Measurements from ENCODE around the gene TGOLN2.

The TGOLN2 gene

GRCh38 chr2:85327822-85328617, at the start of gene TGOLN2:
Gene TGOLN2 (minus strand): TSS chr2:85327989. CDS start chr2:85327962, 27 bp downstream.
- peak; percentile 95 for TF ChIP-seq TAF1 (IDR thresholded peaks at IDR 0.05; ENCODE audit: low read depth)
- no peak for TF ChIP-seq CEBPB (IDR thresholded peaks at IDR 0.05)
- TF ChIP-seq EGR1 (IDR thresholded peaks at IDR 0.05) = no peak
- peak; percentile 58 for TF ChIP-seq TCF12 (IDR thresholded peaks at IDR 0.05; ENCODE audit: low read depth)
- TF ChIP-seq FOXM1 (IDR thresholded peaks at IDR 0.05; ENCODE audit: borderline replicate concordance, low read depth) = no peak
- peak; percentile 70; the same call in 1 of the 2 replicates for TF ChIP-seq YY1 (IDR thresholded peaks at IDR 0.05; ENCODE audit: low read depth)
- TF ChIP-seq CREB1 (IDR thresholded peaks at IDR 0.05; ENCODE audit: low read depth) = no peak
- no peak for TF ChIP-seq RAD21 (IDR thresholded peaks at IDR 0.05; ENCODE audit: low read depth)
- TF ChIP-seq TEAD4 (IDR thresholded peaks at IDR 0.05) = peak; percentile 17; the same call in 1 of the 2 replicates
- TF ChIP-seq USF1 (IDR thresholded peaks at IDR 0.05) = no peak
- peak; percentile 71; the same call in 1 of the 2 replicates for TF ChIP-seq MAX (IDR thresholded peaks at IDR 0.05)

GRCh38 chr2:85377083-85377482, 49.3 kb upstream of the TGOLN2 start:
- TF ChIP-seq REST (IDR thresholded peaks at IDR 0.05; ENCODE audit: low read depth) = no peak
- TF ChIP-seq EP300 (IDR thresholded peaks at IDR 0.05; ENCODE audit: borderline replicate concordance) = no peak
- TF ChIP-seq TAF1 (IDR thresholded peaks at IDR 0.05; ENCODE audit: low read depth) = no peak
- TF ChIP-seq MAX (IDR thresholded peaks at IDR 0.05) = no peak
- no peak for TF ChIP-seq TEAD4 (IDR thresholded peaks at IDR 0.05)
- no peak for TF ChIP-seq USF1 (IDR thresholded peaks at IDR 0.05)
- no peak for TF ChIP-seq NFIC (IDR thresholded peaks at IDR 0.05)
- no peak for TF ChIP-seq CREB1 (IDR thresholded peaks at IDR 0.05; ENCODE audit: low read depth)
- no peak for TF ChIP-seq CEBPB (IDR thresholded peaks at IDR 0.05)
- TF ChIP-seq EGR1 (IDR thresholded peaks at IDR 0.05) = no peak

GRCh38 chr2:85376291-85377065, 48.7 kb upstream of the TGOLN2 start:
- no peak for TF ChIP-seq MAX (IDR thresholded peaks at IDR 0.05)
- TF ChIP-seq TCF12 (IDR thresholded peaks at IDR 0.05; ENCODE audit: low read depth) = no peak
- no peak for TF ChIP-seq USF1 (IDR thresholded peaks at IDR 0.05)
- TF ChIP-seq CREB1 (IDR thresholded peaks at IDR 0.05; ENCODE audit: low read depth) = no peak
- no peak for TF ChIP-seq CEBPB (IDR thresholded peaks at IDR 0.05)
- TF ChIP-seq TAF1 (IDR thresholded peaks at IDR 0.05; ENCODE audit: low read depth) = no peak
- TF ChIP-seq ZBTB7A (IDR thresholded peaks at IDR 0.05; ENCODE audit: low read depth) = no peak
- TF ChIP-seq YY1 (IDR thresholded peaks at IDR 0.05; ENCODE audit: low read depth) = no peak
- no peak for TF ChIP-seq RAD21 (IDR thresholded peaks at IDR 0.05; ENCODE audit: low read depth)
- no peak for TF ChIP-seq NFIC (IDR thresholded peaks at IDR 0.05)
- TF ChIP-seq EGR1 (IDR thresholded peaks at IDR 0.05) = no peak
- no peak for TF ChIP-seq EP300 (IDR thresholded peaks at IDR 0.05; ENCODE audit: borderline replicate concordance)
- TF ChIP-seq REST (IDR thresholded peaks at IDR 0.05; ENCODE audit: low read depth) = no peak
- no peak for TF ChIP-seq TEAD4 (IDR thresholded peaks at IDR 0.05)
- TF ChIP-seq FOXM1 (IDR thresholded peaks at IDR 0.05; ENCODE audit: borderline replicate concordance, low read depth) = no peak

- TF ChIP-seq YY1 (IDR thresholded peaks at IDR 0.05; ENCODE audit: low read depth) (no peak), MAX (IDR thresholded peaks at IDR 0.05) (no peak), RAD21 (IDR thresholded peaks at IDR 0.05; ENCODE audit: low read depth) (no peak), NFIC (IDR thresholded peaks at IDR 0.05) (no peak), CREB1 (IDR thresholded peaks at IDR 0.05; ENCODE audit: low read depth) (no peak), TEAD4 (IDR thresholded peaks at IDR 0.05) (no peak), CEBPB (IDR thresholded peaks at IDR 0.05) (no peak), TCF12 (IDR thresholded peaks at IDR 0.05; ENCODE audit: low read depth) (no peak), TAF1 (IDR thresholded peaks at IDR 0.05; ENCODE audit: low read depth) (no peak), ZBTB7A (IDR thresholded peaks at IDR 0.05; ENCODE audit: low read depth) (no peak), USF1 (IDR thresholded peaks at IDR 0.05) (no peak), EGR1 (IDR thresholded peaks at IDR 0.05) (no peak), REST (IDR thresholded peaks at IDR 0.05; ENCODE audit: low read depth) (no peak), FOXM1 (IDR thresholded peaks at IDR 0.05; ENCODE audit: borderline replicate concordance, low read depth) (no peak), EP300 (IDR thresholded peaks at IDR 0.05; ENCODE audit: borderline replicate concordance) (no peak)
These were observed 43.3 kb upstream of the TGOLN2 start for GRCh38 chr2:85371045-85371444.
